ENCODE measurements around the gene ADCY2. TPM values are rescaled to one million over a fixed set of nuclear protein-coding genes. Genes with fewer than 3 reads are reported as not detected.

Gene ADCY2
- total RNA-seq, 1 experiment from 2014 or later: not detected

GRCh38 chr5:7875151-7875550, 479.2 kb downstream of the ADCY2 start:
- Histone ChIP-seq H3K4me3 (ENCODE audit: low read length) (no peak overlapping the region), H4K20me1 (ENCODE audit: insufficient read depth, low read depth, low read length) (peaks cover 29% of the 10 kb centered on the region)

GRCh38 chr5:7876867-7877266, 480.9 kb downstream of the ADCY2 start:
- Histone ChIP-seq H3K27me3 (ENCODE audit: low read length) (no peaks in the 10 kb centered on the region), H2AFZ (ENCODE audit: low read length) (no peak overlapping the region), H3K9me3 (ENCODE audit: low read length) (no peaks in the 10 kb centered on the region), H3K9ac (ENCODE audit: low read length) (no peak overlapping the region), H3K79me2 (ENCODE audit: low read length) (peaks cover 91% of the 10 kb centered on the region), H4K20me1 (ENCODE audit: insufficient read depth, low read depth, low read length) (peaks cover 22% of the 10 kb centered on the region), H3K4me2 (ENCODE audit: low read depth, low read length, poor library complexity, severe bottlenecking) (no peak overlapping the region), H3K36me3 (ENCODE audit: insufficient read depth, low read length) (peaks cover 68% of the 10 kb centered on the region), H3K4me1 (ENCODE audit: low read length) (peaks cover 9% of the 10 kb centered on the region), H3K4me3 (ENCODE audit: low read length) (no peak overlapping the region), H3K27ac (ENCODE audit: low read length) (no peak overlapping the region), H3K9me2 (replicated peaks; ENCODE audit: insufficient read depth, low read length) (no peaks in the 10 kb centered on the region)
- DNase-seq: no peak

More at GRCh38 chr5:7875151-7875550, 479.2 kb downstream of the ADCY2 start:
- no peaks in the 10 kb centered on the region for H3K9me3 ChIP-seq (ENCODE audit: low read length)
- no peak for DNase-seq
- H3K27ac ChIP-seq (ENCODE audit: low read length): no peak overlapping the region
- no peak overlapping the region for H3K9ac ChIP-seq (ENCODE audit: low read length)
- H3K36me3 ChIP-seq (ENCODE audit: insufficient read depth, low read length): peaks cover 68% of the 10 kb centered on the region
- H3K4me1 ChIP-seq (ENCODE audit: low read length): peaks cover 26% of the 10 kb centered on the region
- H2AFZ ChIP-seq (ENCODE audit: low read length): no peak overlapping the region
- H3K79me2 ChIP-seq (ENCODE audit: low read length): peaks cover 95% of the 10 kb centered on the region
- H3K9me2 ChIP-seq (replicated peaks; ENCODE audit: insufficient read depth, low read length): no peaks in the 10 kb centered on the region
- H3K4me2 ChIP-seq (ENCODE audit: low read depth, low read length, poor library complexity, severe bottlenecking): no peak overlapping the region
- no peaks in the 10 kb centered on the region for H3K27me3 ChIP-seq (ENCODE audit: low read length)

DNA sequence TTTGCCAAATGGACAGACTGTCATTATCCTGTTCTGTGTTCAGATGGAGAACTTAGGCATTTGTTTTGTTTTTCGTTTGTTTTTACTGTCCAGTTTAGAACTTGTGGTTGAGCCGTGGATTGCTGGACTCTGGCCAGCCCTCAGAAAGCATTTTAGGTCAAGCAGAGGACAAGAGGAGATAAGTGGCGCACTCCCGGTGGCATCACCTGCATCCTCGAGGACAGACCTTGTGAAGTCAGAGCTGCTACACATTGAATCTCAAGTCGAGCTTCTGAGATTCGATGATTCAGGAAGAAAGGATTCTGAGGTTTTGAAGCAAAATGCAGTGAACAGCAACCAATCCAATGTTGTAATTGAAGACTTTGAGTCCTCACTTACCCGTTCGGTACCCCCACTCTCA, 481.9 kb downstream of the ADCY2 start:
- Histone ChIP-seq H3K27me3 (ENCODE audit: low read length) (no peaks in the 10 kb centered on the region), H3K9me2 (replicated peaks; ENCODE audit: insufficient read depth, low read length) (no peaks in the 10 kb centered on the region), H3K9me3 (ENCODE audit: low read length) (no peaks in the 10 kb centered on the region), H3K27ac (ENCODE audit: low read length) (no peak overlapping the region), H4K20me1 (ENCODE audit: insufficient read depth, low read depth, low read length) (peaks cover 26% of the 10 kb centered on the region), H2AFZ (ENCODE audit: low read length) (no peak overlapping the region), H3K4me1 (ENCODE audit: low read length) (no peaks in the 10 kb centered on the region), H3K4me2 (ENCODE audit: low read depth, low read length, poor library complexity, severe bottlenecking) (no peak overlapping the region), H3K4me3 (ENCODE audit: low read length) (no peak overlapping the region), H3K36me3 (ENCODE audit: insufficient read depth, low read length) (peaks cover 69% of the 10 kb centered on the region), H3K79me2 (ENCODE audit: low read length) (peaks cover 86% of the 10 kb centered on the region), H3K9ac (ENCODE audit: low read length) (no peak overlapping the region)
- DNase-seq: no peak

GRCh38 chr5:7878381-7878873, 482.5 kb downstream of the ADCY2 start:
- Histone ChIP-seq H3K9me2 (replicated peaks; ENCODE audit: insufficient read depth, low read length) (no peaks in the 10 kb centered on the region), H3K27me3 (ENCODE audit: low read length) (no peaks in the 10 kb centered on the region), H3K4me3 (ENCODE audit: low read length) (no peak overlapping the region), H2AFZ (ENCODE audit: low read length) (no peak overlapping the region), H3K9ac (ENCODE audit: low read length) (no peak overlapping the region), H3K9me3 (ENCODE audit: low read length) (no peaks in the 10 kb centered on the region), H3K79me2 (ENCODE audit: low read length) (peaks cover 80% of the 10 kb centered on the region), H3K4me1 (ENCODE audit: low read length) (no peaks in the 10 kb centered on the region), H4K20me1 (ENCODE audit: insufficient read depth, low read depth, low read length) (peaks cover 29% of the 10 kb centered on the region), H3K4me2 (ENCODE audit: low read depth, low read length, poor library complexity, severe bottlenecking) (no peak overlapping the region), H3K36me3 (ENCODE audit: insufficient read depth, low read length) (peaks cover 70% of the 10 kb centered on the region), H3K27ac (ENCODE audit: low read length) (no peak overlapping the region)
- DNase-seq: no peak

Measured in Karpas-422 (cell line).